SW 1271 (cell line): ENCODE measurements around the gene ABCA4.

Experiments used
- DNase-seq, 2 experiments: peaks; one replicate each; lab custom pipeline; 2025; lab: John Stamatoyannopoulos, UW

The ABCA4 gene

DNA sequence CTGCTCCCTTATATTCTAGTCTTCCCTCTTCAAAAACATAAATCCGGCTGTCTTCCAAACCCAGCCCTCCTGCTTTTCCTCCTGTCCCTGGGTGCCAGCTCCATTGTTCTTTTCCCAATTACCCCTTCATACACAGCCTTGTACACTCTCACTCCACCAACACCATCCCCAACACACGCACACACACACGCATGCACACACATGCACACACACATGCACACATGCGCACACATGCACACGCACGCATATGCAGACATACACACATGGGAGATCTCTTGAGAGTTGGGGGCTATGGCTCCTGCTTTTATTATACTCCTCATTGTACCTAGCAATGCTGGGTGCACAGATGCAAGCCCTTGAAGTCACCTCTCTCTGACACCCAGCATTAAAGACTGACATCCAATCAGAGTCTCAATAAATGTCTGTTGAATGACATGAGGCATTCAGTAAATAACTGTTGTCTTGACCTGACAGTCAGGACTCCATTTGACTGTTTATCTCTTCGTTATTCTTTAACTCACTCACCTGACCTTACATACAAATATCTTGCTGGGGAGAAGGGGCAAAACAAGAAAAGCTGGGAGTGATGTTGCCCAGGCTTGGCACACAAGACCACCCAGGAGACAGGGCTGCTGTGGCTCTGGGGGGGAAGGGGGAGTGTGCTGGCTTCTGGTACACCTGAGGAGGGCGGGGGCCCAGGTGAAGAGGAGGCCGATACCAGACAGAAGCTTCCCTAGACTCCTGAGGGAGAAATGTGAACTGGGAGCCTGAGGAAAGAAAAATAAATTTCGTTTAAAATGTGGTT lies 16.0 kb downstream of the ABCA4 start:
- no peak for DNase-seq

GRCh38 chr1:94104127-94104684 lies 16.7 kb downstream of the ABCA4 start:
- no peak for DNase-seq

- DNase-seq, result no peak
Observed at GRCh38 chr1:94103608-94104007, 17.3 kb downstream of the ABCA4 start.

DNA sequence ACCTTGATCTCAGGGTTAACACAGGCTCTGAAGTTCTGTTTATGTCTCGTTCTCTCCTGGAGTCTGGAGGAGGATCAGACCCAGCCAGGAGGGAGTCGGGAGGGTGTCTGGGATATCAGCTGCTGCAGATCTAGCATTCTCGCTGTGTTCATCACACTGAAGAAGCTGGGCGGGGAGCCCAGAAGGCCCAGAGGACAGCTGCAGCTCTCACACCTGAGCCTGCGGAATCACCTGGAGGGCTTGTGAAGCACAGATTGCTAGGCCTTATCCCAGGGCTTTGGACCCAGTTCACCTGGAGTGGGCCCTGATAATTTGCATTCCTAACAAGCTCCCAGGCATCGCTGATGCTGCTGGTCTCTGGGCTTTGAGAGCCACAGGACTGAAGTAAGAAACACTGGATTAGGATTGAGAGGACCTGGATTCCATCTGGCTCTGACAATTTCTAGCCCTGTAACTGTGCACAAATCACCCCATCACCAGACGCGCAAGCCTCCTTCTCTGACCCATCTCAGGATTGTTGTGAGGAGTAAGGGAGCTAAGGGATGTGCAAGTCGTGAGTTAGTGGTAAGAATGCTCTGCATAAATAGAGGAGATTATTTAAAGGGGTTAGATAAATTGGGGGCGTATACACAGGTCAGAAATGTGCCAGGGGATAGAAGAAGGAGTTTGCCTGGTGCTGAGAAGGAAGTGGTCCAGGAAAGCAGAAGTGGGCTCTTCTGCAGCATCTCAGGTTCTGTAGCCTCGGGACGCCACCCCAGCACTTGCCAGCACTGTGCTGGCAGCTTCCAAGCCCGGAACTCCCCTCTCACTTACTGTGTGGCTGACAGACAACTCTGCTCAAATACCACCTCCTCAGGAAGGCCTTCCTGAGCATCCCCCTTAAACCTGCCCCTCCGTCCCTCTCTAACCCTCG lies 19.1 kb downstream of the ABCA4 start:
- no peak for DNase-seq

DNA sequence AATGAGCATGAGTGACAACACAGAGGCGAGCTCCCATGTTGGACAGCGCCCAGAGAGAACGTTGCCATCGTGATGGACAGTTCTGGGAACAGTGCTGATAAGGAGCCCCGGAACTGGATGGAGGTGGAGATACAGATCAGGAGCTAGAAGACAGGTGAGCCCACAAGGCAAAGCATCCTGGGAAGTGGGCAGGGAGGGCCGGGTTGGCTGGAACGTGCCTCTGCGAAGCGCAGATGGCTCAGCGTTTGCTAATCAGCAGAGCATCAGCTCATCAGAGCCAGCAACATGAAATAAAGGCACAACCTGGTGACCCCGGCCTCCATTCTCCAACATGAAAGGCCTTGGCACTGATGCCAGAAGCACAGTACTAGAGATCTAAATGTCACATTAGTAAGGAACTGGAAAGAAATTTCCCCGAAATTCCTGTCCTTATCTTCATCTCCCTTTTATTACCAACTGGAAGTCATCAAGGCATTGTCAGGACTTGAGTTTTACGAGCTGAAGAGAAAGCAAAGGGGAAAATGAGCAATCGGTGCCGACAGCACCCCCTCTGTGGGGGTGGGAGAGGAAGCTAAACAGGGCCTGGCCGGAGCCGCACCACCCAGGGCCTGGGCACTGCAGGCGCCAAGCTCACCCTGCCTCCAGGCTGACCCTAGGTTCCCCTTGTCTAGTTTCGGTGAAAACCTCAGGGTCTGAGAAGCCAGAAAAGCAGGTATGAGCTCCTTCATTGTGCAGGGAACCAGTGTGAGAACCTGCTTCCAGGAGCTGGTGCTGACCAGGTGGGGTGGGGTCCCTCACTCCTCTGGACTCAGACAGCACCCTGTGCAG lies 19.9 kb downstream of the ABCA4 start:
- no peak for DNase-seq

- DNase-seq, result no peak
Observed at GRCh38 chr1:94100129-94100784, 20.7 kb downstream of the ABCA4 start.

DNA sequence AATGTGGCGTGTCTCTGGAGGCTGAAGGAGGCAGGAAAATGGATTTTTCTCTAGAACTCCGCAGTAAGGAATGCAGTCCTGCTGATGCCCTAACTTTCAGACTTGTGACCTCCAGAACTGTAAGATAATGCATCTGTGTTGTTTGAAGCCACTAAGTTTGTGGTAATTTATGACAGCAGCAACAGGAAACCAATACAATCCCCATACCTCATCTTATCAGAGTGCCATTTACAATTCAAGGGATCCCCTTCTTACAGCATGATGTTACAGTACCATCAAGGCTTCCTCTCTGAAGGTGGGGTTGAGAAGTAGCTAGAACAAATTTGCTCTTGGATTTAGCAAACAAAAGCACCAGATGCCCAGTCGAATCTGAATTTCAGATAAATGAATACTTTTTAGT lies 21.6 kb downstream of the ABCA4 start:
- no peak for DNase-seq

- DNase-seq, result no peak
Observed at GRCh38 chr1:94098585-94099111, 22.3 kb downstream of the ABCA4 start.

- DNase-seq, result no peak
Observed at GRCh38 chr1:94096797-94097549, 24.0 kb downstream of the ABCA4 start.

DNA sequence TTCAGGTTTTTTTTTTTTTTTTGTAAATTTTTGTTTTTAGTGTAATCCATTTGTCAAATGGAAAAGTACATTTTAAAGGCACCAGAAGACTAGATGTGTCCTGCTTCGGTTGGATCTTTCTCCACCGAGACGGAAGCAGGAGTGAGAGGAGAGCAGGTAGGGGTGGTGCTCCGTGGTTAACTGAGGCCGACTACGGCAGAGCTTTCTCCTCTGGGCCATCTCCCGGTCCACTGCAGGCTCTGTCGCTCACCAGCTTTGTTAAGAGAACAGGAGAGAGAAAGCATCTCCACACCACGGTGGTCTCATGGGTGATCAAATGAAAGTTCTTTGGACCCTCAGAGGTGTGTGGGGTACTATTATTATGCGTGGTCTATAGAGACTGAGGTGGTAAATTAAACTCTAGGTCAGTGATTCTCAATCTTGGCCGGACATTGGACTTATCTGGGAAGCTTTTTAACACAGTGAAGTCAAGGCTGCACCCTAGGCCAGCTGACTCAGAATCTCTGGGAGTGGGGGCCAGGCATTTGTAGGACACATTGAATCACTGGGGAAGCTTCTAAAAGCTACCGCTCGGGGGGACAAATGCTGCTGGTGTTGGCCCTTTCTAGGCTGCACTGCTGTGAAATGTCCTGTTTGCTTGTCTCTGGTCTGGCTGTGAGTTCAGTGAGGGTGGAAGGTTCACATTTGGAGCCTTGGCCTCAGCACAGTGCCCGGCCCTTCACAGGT lies 25.0 kb downstream of the ABCA4 start:
- no peak for DNase-seq

- no peak for DNase-seq
Observed at GRCh38 chr1:94095112-94095637, 25.8 kb downstream of the ABCA4 start.

DNA sequence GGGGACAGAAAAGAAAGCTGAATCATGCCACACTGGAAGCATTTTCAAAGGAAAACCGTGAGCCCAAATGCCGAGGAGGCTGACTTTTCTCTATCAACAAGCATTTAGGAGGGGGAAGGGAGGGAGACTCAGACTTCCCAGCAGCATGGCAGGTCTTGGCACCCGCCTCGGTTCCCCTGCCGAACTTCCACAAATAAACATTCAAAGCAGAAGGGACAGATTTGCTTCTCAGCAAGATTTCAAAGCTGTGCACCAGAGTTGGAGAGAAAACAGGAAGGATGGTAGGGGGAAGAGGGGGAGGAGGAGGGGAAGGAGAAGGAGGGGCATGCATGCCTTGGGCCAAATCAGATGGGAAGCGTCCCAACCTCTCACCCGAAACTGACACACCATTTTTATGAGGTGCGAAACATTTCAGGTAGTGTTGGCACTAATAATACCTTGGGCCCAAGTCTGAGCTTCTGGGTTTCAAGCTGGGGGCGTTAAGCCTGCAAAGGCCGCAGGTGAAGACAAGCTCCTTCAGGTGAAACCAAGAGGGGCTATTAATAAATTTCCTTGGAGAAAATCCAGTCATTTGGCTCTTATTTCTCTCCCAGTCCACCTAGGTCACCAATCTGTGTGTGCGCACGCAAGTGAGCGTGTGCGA lies 26.4 kb downstream of the ABCA4 start:
- no peak for DNase-seq

DNA sequence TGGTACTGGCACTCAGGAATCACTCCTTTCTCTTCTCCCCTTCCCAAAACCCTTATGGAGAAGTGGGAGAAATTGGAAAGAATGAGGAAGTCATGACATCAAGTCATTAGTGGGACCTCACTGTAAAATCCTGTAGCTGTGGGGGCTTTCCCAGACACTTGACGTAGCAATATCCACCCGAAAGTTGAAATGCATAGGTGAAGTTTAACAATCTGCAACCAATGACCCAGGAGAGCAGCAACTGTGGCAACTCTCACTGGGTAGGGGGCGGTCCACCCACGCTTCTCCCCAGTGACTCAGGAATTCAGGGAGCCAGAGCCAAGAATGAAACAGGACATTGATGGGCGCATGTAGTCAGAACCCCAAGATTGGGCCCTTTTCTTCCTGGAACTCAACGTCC lies 27.0 kb downstream of the ABCA4 start:
- no peak for DNase-seq

DNA sequence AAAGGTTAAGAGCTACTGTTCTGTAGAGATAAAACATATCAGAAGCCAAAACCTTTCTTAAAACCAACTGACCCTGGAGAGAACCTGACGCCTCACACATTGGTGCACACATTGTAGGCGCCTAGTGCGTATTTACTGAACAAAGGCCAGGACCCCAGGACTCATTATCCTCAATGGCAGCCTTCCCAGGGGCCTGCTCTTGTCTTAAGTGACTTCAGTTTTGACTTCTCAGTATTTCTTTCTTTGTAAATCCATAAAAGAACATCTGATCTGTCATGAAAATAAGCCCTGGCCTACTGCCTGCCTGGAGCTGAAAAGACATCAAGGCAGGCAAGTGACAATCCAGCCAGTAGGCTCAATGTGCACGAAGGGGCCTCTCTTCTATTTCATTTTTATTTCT lies 27.6 kb downstream of the ABCA4 start:
- DNase-seq, result no peak

DNA sequence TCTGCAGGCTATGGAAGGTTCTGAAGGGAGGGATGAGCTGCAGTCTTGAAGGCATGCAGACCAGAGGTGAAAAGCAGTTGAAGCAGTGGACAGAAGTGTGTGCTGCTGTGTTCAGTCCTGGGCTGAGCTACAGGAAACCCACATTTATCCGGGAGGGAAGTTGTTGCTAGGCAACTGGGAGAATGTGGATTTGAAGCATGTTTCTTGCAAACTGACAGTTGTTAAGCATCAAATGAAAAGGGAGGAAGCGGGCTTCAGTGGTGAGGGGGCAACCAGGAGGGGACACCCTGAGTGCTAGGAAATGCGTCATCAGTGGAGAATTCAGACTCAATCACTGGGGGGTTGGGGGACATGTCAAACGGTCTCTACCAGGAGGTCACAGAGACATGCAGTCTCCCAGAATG lies 28.7 kb downstream of the ABCA4 start:
- no peak for DNase-seq

- no peak for DNase-seq
Observed at GRCh38 chr1:94090761-94091160, 30.2 kb downstream of the ABCA4 start.

GRCh38 chr1:94087193-94087592 lies 33.8 kb downstream of the ABCA4 start:
- DNase-seq, result no peak

DNA sequence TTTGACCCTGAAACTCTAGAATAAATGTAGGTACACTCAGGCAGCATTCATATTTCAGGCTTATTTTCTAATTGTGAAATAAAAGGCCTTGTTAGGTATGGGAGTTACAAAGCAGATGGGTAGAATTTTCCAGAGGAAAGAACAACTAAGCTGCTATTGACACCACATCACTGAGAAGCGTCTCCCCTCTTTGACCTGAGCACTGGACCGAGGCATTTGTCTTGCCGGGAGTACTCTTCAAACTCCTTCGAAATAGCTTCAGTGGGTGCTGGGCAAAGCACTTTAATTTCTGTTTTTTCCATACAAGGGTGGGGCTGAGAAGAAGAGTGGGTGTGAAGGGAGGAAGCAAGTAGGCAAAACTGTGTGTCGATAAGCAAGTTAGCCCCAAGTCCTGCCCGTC lies 36.4 kb downstream of the ABCA4 start:
- no peak for DNase-seq

GRCh38 chr1:94084085-94084484 lies 36.9 kb downstream of the ABCA4 start:
- no peak for DNase-seq
